Measurements from ENCODE around the gene SLC39A1. TPM values are rescaled to one million over a fixed set of nuclear protein-coding genes. Genes with fewer than 3 reads are reported as not detected.
A peak's percentile ranks its signal among the peaks of the same experiment; 100 is the strongest.
"Not testable (repeated sequence)": the region's sequence is repeated elsewhere in the genome, so short reads cannot be mapped to it uniquely, and the experiment has no call there.

SLC39A1 gene
- polyA plus RNA-seq, 3 donors, result 86.3 to 94.0 (median 87.2) TPM

GRCh38 chr1:153984123-153984894, 21.0 kb upstream of the SLC39A1 start:
- DNase-seq, result no peak

- DNase-seq, result not testable (repeated sequence)
Observed at GRCh38 chr1:153981735-153982134, 18.4 kb upstream of the SLC39A1 start.

- DNase-seq, result not testable (repeated sequence)
Observed at GRCh38 chr1:153979091-153979490, 15.8 kb upstream of the SLC39A1 start.

GRCh38 chr1:153978274-153978909, 15.1 kb upstream of the SLC39A1 start:
- no peak for DNase-seq

- DNase-seq, result peak; percentile 86
Observed at GRCh38 chr1:153977250-153978240, 14.2 kb upstream of the SLC39A1 start, which contains the start of gene JTB. Gene JTB, minus strand, starts transcription at chr1:153977674. Its CDS starts 422 bp downstream, at chr1:153977252.

GRCh38 chr1:153976819-153977249, 13.5 kb upstream of the SLC39A1 start:
- no peak for DNase-seq

- no peak for DNase-seq
Observed at GRCh38 chr1:153973525-153973924, 10.2 kb upstream of the SLC39A1 start.

- DNase-seq, result no peak
Observed at GRCh38 chr1:153973071-153973470, 9.7 kb upstream of the SLC39A1 start.

GRCh38 chr1:153970346-153970745, 7.0 kb upstream of the SLC39A1 start:
- DNase-seq, result no peak

GRCh38 chr1:153968972-153969371, 5.6 kb upstream of the SLC39A1 start:
- DNase-seq, result no peak

GRCh38 chr1:153968408-153968807, 5.1 kb upstream of the SLC39A1 start:
- no peak for DNase-seq

GRCh38 chr1:153968000-153968363, 4.6 kb upstream of the SLC39A1 start:
- no peak for DNase-seq

GRCh38 chr1:153967107-153967999, 4.0 kb upstream of the SLC39A1 start, which contains the start of gene CREB3L4:
Gene CREB3L4, plus strand, starts transcription at chr1:153967902. Its CDS starts 624 bp downstream, at chr1:153968526.
- DNase-seq, result peak; percentile 98

GRCh38 chr1:153963850-153964331, 554 bp upstream of the SLC39A1 start:
- DNase-seq, result no peak

GRCh38 chr1:153962088-153963029, 978 bp downstream of the SLC39A1 start:
- no peak for DNase-seq

- DNase-seq, result no peak
Observed at GRCh38 chr1:153961421-153961820, 1.9 kb downstream of the SLC39A1 start.

GRCh38 chr1:153960206-153960605, 3.1 kb downstream of the SLC39A1 start:
- no peak for DNase-seq

- no peak for DNase-seq
Observed at GRCh38 chr1:153959454-153959853, 3.9 kb downstream of the SLC39A1 start.

- DNase-seq, result no peak
Observed at GRCh38 chr1:153958961-153959260, 4.4 kb downstream of the SLC39A1 start.

Measured in renal pelvis (tissue), 4 donors.